Smooth muscle cell (in vitro differentiated cells): Measurements from ENCODE around the gene ARRDC4. TPM values are rescaled to one million over a fixed set of nuclear protein-coding genes. Genes with fewer than 3 reads are reported as not detected.

Source experiments
- DNase-seq: peaks from one replicate; lab custom pipeline; 2025; ENCODE audit not compliant: unreplicated experiment; lab: John Stamatoyannopoulos, UW
- H2AFZ ChIP-seq: fragments of 200-600 bp; sonication (generic); 2 replicates; pipeline ENCODE4 v1.6.0; 2016; ENCODE audit warnings: antibody characterized with exemption, low read depth, mild to moderate bottlenecking
- H3F3A ChIP-seq: fragments of 200-600 bp; sonication (generic); 2 replicates; pipeline ENCODE4 v1.6.0; 2017; ENCODE audit warnings: antibody characterized with exemption, low read depth
- H3K27ac ChIP-seq: fragments of 200-600 bp; sonication (generic); 2 replicates; pipeline ENCODE4 v1.5.1; 2016; ENCODE audit warnings: low read depth, mild to moderate bottlenecking
- H3K27me3 ChIP-seq: fragments of 200-600 bp; sonication (generic); 2 replicates; pipeline ENCODE4 v1.6.1; 2016; ENCODE audit warnings: low read depth, mild to moderate bottlenecking
- H3K36me3 ChIP-seq: fragments of 200-600 bp; sonication (generic); 2 replicates; pipeline ENCODE4 v1.5.1; 2016; ENCODE audit warnings: low read depth
- H3K4me1 ChIP-seq: fragments of 200-600 bp; sonication (generic); 2 replicates; pipeline ENCODE4 v1.5.1; 2016; ENCODE audit warnings: low read depth
- H3K4me2 ChIP-seq: fragments of 200-600 bp; sonication (generic); 2 replicates; pipeline ENCODE4 v1.6.0; 2016; ENCODE audit warnings: mild to moderate bottlenecking
- H3K4me3 ChIP-seq: fragments of 200-600 bp; sonication (generic); 2 replicates; pipeline ENCODE4 v1.5.1; 2016; ENCODE audit warnings: mild to moderate bottlenecking
- H3K79me2 ChIP-seq: fragments of 200-600 bp; sonication (generic); 2 replicates; pipeline ENCODE4 v1.6.0; 2016; ENCODE audit warnings: low read depth, mild to moderate bottlenecking
- H3K9ac ChIP-seq: fragments of 200-600 bp; sonication (generic); 2 replicates; pipeline ENCODE4 v1.6.0; 2016; ENCODE audit warnings: low read depth
- H3K9me3 ChIP-seq: fragments of 200-600 bp; sonication (generic); replicated peaks from 2 replicates; pipeline ENCODE4 v1.5.1; 2016; ENCODE audit warnings: low read depth
- H4K20me1 ChIP-seq: fragments of 200-600 bp; sonication (generic); 2 replicates; pipeline ENCODE4 v1.6.0; 2016; ENCODE audit warnings: low read depth
- CTCF ChIP-seq: fragments of 200-600 bp; sonication (generic); IDR thresholded peaks from 2 replicates; pipeline ENCODE4 v1.5.1; 2017; ENCODE audit warnings: borderline replicate concordance, mild to moderate bottlenecking, antibody characterized with exemption; ENCODE audit not compliant: insufficient read depth, poor library complexity, severe bottlenecking
- WGBS: methylation state at CpG from one replicate; pipeline ENCODE4 v1.1.7; 2016; ENCODE audit warnings: low lambda C conversion rate; 5-methylcytosine and 5-hydroxymethylcytosine counted together
- polyA plus RNA-seq: library from polyadenylated mRNA; unstranded; fragments of >200 nt; fragmentation: Nextera tagmentation; extraction: Ambion mirVana; gene quantifications from 2 replicates; pipeline ENCODE4 v1.2.1, GENCODE V29; 2016
- total RNA-seq: library from RNA; depleted of rRNA; stranded (reverse); fragments of >200 nt; gene quantifications from 2 replicates; pipeline ENCODE4 v1.2.3, GENCODE V29; 2014

Gene ARRDC4
- total and polyA plus RNA-seq, 2 experiments from 2014 or later: 26.9 to 114 TPM

DNA sequence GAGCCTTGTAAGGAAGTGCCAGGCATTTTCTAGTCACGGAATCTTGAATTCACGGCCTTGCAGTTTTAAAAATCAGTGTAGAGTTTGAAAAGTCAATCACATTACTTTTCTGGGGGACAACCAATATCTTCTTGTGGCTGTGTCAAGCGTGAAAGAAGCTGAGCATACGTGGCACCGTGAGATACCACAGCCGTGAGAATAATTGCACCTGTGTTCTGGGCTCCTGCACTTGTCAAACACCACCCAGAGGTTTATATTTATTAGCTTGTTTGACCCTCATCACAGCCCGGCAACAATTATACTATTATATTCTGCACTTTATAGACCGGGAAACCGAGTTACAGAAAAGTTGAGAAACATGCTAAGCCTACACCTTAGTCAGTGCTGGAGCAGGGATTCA is 45.2 kb downstream of the ARRDC4 start:
- Histone ChIP-seq H3F3A (peaks cover 7% of the 10 kb centered on the region), H3K27me3 (no peaks in the 10 kb centered on the region), H3K27ac (no peak overlapping the region), H4K20me1 (no peaks in the 10 kb centered on the region), H3K4me1 (no peaks in the 10 kb centered on the region), H3K4me2 (no peak overlapping the region), H3K9me3 (no peaks in the 10 kb centered on the region), H3K36me3 (no peaks in the 10 kb centered on the region), H2AFZ (no peak overlapping the region), H3K79me2 (no peaks in the 10 kb centered on the region), H3K9ac (no peak overlapping the region), H3K4me3 (no peak overlapping the region)
- DNase-seq: no peak
- WGBS: 73% methylated on average over 9 of the region's 9 CpGs
- TF ChIP-seq CTCF: no peak

- peaks cover 1% of the 10 kb centered on the region for H3F3A ChIP-seq
- no peaks in the 10 kb centered on the region for H3K27me3 ChIP-seq
- H3K9ac ChIP-seq: no peak overlapping the region
- no peaks in the 10 kb centered on the region for H4K20me1 ChIP-seq
- H3K4me1 ChIP-seq: no peaks in the 10 kb centered on the region
- H3K27ac ChIP-seq: no peak overlapping the region
- DNase-seq: no peak
- H3K4me3 ChIP-seq: no peak overlapping the region
- no peak for TF ChIP-seq CTCF
- 87% methylated on average over 4 of the region's 4 CpGs for WGBS
- H2AFZ ChIP-seq: no peak overlapping the region
- H3K9me3 ChIP-seq: no peaks in the 10 kb centered on the region
- no peak overlapping the region for H3K4me2 ChIP-seq
- H3K79me2 ChIP-seq: no peaks in the 10 kb centered on the region
- H3K36me3 ChIP-seq: no peaks in the 10 kb centered on the region
Measured at GRCh38 chr15:98009169-98009568, 48.7 kb downstream of the ARRDC4 start.

- Histone ChIP-seq H3K9me3 (no peaks in the 10 kb centered on the region), H3F3A (no peaks in the 10 kb centered on the region), H4K20me1 (no peaks in the 10 kb centered on the region), H2AFZ (no peak overlapping the region), H3K36me3 (no peaks in the 10 kb centered on the region), H3K27ac (no peak overlapping the region), H3K4me1 (no peaks in the 10 kb centered on the region), H3K4me3 (no peak overlapping the region), H3K9ac (no peak overlapping the region), H3K27me3 (no peaks in the 10 kb centered on the region), H3K4me2 (no peak overlapping the region), H3K79me2 (no peaks in the 10 kb centered on the region)
- 89% methylated on average over 6 of the region's 6 CpGs for WGBS
- no peak for DNase-seq
- no peak for TF ChIP-seq CTCF
Measured at GRCh38 chr15:98009971-98010370, 49.5 kb downstream of the ARRDC4 start.

GRCh38 chr15:98012354-98012753 is 51.9 kb downstream of the ARRDC4 start:
- H2AFZ ChIP-seq: no peak overlapping the region
- no peaks in the 10 kb centered on the region for H3K27me3 ChIP-seq
- no peaks in the 10 kb centered on the region for H3F3A ChIP-seq
- no peaks in the 10 kb centered on the region for H3K36me3 ChIP-seq
- H3K79me2 ChIP-seq: no peaks in the 10 kb centered on the region
- no peaks in the 10 kb centered on the region for H3K9me3 ChIP-seq
- 92% methylated on average over 5 of the region's 5 CpGs for WGBS
- no peaks in the 10 kb centered on the region for H4K20me1 ChIP-seq
- H3K4me2 ChIP-seq: no peak overlapping the region
- no peak for TF ChIP-seq CTCF
- no peak overlapping the region for H3K4me3 ChIP-seq
- no peak for DNase-seq
- H3K4me1 ChIP-seq: no peaks in the 10 kb centered on the region
- H3K27ac ChIP-seq: no peak overlapping the region
- no peak overlapping the region for H3K9ac ChIP-seq
